GM18507 (cell line): ENCODE results near the gene LIN7A.
"Not testable (repeated sequence)": the region's sequence is repeated elsewhere in the genome, so short reads cannot be mapped to it uniquely, and the experiment has no call there.

Experiments
- DNase-seq: peaks from one replicate; pipeline ENCODE4 v3.0.0; 2011; ENCODE audit warnings: low read depth; ENCODE audit not compliant: insufficient read length; ENCODE audit errors: extremely low spot score
- FAIRE-seq: peaks from 2 replicates; lab custom pipeline; 2011; peaks lifted over from hg19 to GRCh38; lab: Jason Lieb, UNC

The LIN7A gene

DNA sequence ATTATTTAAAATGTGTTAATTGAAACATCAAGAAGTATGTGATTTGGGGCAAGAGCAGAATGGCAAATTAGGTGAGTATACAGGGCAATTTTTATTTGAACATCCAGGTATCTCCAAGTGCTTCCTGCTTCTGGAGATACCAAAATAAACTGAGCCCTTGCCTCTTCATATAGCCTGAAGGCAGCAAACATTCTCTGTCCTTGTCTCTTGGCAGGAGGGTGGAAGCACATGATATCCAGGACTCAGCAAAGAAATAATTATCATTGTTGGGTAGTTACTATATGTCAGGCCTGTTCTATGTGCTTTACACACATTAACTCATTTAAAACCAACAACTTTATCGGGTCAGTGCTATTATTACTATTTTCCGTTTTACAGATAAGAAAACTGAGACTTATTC is 12.5 kb downstream of the LIN7A start:
- DNase-seq (no peak), FAIRE-seq (no peak)

- FAIRE-seq (no peak), DNase-seq (no peak)
Observed at GRCh38 chr12:80924437-80924836, 13.3 kb downstream of the LIN7A start.

DNA sequence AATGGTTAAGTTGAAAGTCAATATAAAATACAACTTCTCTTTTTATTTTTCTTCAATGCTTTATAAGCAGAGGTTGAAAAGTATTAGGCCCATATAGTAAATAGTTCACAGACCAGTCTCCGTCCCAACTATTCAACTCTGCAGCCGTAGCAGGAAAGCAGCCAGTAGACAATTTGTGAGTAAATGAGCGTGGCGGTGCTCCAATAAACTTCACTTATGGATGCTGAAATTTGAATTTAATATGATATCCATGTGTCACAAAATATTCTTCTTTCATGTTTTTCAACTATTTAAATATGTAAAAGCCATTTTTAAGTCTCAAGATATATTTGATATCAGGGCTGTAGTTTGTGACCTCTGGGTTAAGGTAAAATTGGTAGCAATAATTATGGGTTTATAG is 17.7 kb downstream of the LIN7A start:
- no peak for DNase-seq
- no peak for FAIRE-seq

DNA sequence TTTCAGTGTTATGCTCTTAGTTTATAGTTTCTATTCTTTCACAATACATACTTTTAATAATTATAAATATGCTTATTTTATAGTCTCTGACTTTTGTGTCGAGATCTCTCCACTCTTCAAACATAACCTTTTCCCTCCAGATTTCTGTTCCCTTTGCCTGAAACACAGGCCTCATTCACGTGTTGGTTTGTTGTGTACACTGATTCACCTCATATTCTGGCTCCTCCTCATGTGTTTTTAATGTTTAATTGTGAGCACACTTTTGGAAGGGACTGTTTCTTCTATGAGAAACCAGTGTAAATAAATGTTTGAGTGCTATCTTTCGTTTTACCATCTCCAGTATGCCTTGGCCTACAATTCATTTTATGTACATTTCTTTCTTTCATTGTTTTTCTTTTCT is 20.1 kb downstream of the LIN7A start:
- DNase-seq: no peak
- no peak for FAIRE-seq

GRCh38 chr12:80912901-80913770 is 24.6 kb downstream of the LIN7A start:
- DNase-seq (no peak), FAIRE-seq (no peak)

DNA sequence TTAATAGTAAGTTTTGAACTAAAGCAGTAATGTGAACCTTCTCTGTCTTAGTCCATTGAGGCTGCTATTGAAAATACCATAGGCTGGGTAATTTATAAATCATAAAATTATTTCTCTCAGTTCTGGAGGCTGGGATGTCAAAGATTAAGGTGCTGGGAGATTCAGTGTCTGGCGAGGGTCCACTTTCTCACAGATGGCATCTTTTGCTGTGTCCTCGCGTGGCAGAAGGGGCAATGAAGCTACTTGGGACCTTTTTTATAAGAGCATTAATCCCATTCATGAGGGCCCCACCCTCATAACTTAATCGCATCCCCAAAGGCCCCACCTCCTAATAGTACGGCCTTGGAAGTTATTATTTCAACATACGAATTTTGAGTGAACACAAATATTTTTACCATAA is 28.4 kb downstream of the LIN7A start:
- no peak for FAIRE-seq

DNA sequence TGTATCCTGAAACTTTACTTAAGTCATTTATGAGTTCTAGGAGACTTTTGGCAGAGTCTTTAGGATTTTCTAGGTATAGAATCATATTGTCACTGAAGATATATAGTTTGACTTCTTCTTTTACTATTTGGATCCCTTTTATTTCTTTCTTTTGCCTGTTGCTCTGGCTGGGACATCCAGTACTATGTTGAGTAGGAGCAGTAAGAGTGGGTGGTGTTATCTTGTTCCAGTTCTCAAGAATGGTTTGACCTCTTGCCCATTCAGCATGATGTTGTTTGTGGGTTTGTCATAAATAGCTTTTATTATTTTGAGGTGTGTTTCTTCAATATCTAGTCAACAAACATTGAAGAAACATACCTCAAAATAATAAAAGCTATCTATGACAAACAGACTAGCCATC is 35.0 kb downstream of the LIN7A start:
- FAIRE-seq (no peak), DNase-seq (no peak)

More for the DNA sequence above, 28.4 kb downstream of the LIN7A start:
- DNase-seq: no peak

DNA sequence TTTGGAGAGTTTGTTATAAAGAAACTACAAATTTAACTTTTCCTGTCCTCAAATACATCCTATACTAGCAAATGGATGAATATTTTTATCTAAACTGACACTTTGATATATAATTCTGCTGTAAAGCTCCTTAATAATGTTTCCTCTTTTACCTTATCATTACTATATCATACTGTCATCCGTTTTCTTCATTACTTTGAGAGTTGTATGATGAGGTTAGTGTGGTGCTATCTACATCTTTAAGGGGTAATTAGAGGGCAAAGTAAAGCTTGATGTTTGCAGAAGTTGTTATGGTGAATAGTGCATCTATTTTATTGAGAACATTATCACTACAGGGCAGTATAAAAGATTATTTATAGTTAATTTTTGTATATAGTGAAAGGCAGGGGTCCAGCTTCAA is 36.1 kb downstream of the LIN7A start:
- no peak for DNase-seq
- FAIRE-seq: no peak

GRCh38 chr12:80895240-80895639 is 42.5 kb downstream of the LIN7A start:
- no peak for FAIRE-seq
- no peak for DNase-seq

DNA sequence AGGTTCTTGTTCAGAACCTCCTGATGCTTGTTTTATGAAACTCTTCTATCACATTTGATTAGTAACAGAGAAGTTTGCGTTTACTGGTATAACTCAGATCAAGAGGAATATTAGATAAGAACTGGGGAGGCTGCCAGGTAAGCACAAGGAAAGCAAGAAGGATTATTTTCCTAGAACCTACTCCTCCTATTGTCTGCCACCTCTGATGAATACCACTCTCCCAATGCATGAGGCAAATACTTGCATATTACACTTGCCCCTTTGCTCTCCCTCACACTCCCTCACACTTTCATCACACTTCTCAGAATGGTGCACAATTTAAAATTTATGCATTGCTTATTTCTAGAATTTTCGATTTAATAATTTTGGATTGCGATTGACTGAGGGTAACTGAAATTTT is 43.6 kb downstream of the LIN7A start:
- DNase-seq (no peak), FAIRE-seq (no peak)

DNA sequence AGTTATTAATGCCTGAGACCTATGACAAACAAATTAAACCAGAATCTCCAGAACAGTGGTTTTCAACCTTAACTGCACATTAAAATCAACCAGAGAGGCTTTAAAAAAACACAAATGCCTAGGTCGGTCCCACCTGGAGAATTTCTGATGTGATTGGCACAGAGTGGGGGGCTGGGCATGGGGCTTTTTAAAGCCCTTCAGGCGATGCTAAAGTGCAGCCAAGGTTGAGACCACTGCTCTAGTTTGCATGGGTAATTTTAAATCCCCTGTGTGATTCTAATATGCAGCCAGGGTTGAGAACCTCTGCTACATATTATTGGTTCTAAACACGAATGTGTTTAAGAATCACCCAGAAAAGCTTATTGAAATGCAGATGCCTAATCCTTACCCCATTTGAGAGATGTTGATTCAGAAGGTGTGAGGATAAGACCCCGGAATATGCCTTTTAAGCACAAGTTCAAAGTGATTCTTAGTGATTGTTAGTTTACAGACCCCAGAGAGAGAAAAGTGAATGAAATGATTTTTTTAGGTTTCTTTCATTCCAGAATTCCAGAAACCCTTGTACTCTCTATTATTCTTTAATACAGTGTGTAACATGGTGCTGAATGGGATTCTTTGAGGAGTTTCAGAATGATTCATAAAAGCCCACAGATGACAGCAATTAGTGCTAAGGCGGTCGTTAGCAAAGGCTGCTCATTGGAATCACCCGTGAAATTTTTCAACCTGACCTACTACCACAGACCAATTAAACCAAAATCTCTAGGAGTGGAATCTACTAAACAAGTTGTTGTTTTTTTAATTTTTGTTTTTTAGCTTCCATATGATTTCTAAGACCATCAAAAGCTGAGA is 44.9 kb downstream of the LIN7A start:
- FAIRE-seq (peak; percentile 41), DNase-seq (no peak)

DNA sequence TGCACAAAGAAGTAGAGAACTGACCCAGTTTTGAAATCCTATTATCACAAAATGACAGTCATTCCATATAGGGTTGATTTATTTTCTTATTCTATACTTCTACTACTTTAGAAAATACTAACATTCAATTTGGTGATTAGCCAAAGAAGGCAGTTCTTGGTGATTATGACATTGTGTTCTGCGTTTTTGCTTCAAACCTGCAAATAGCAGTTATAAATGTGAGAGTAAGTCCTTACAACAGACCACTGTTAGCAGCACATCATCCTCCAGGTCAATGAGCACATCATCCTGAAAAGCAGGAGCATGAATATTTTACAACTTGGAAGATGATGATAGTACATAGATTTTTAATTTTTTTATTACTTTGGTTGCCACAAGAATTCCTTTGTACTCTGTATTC is 53.1 kb downstream of the LIN7A start:
- no peak for FAIRE-seq

DNA sequence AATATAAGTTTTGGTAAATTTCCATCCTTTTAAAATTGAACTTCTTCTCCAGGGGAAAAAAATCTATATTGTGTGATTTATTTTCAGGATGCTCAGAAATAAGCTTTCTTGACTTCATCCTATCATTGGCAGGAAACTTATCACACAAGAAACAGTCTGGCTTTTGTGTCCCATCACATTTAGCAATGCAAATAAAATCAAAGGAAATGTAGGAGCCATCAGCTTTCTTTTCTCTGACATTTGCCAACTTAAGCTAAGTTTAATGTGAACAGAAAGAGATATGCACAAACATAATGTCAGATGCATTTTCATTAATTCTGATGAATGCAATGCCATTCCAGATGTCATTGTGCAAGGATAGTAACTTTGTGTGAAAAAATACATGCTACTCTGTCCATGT is 56.6 kb downstream of the LIN7A start:
- DNase-seq: no peak

More for the DNA sequence above, 53.1 kb downstream of the LIN7A start:
- DNase-seq: no peak

GRCh38 chr12:80878452-80878851 is 59.3 kb downstream of the LIN7A start:
- not testable (repeated sequence) for DNase-seq, FAIRE-seq

More for the DNA sequence above, 56.6 kb downstream of the LIN7A start:
- FAIRE-seq: no peak

DNA sequence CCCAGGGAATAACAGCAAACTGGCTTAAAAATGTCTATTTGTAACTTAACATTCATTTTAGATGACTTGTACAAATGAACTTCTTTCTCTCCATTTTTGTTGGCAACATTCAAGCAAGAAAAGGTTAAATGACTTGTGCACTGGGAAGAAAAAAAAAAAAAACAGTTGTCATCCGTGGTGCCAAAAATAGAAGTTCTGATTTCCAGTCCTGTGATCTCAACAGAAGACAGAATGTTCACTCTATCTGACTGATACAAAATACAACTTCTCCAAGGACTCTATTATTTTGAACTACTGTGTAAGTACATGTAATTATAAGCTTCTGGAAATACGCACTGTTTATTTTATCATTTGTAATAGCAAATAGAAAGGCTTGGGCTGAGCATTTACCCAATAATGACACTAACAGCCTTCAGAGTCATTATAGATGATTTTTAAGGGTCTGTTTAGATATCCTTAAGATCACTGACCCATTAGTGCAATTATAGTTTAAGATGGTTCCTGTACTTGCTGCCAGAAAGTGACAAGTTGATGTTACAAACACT is 59.9 kb downstream of the LIN7A start:
- FAIRE-seq (no peak), DNase-seq (no peak)

DNA sequence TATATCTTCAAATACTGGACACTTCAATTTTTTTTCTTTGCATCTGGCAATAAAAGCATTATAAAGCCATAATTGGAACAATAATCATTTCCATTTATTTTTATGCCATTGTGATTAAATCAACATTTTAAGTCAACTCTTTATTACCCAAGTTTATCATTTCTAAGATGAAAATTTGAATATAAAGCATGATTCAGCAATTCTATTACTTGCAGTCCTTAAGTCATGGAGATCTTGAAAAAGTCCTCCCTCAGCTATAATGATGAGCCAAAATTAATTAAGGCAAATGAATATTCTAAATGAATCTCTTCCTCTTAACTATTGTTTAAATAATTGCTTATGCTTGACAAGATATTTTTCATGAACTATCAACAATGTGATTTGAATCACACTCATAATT is 65.7 kb downstream of the LIN7A start:
- no peak for DNase-seq
- FAIRE-seq: no peak

- FAIRE-seq (peak; percentile 12), DNase-seq (no peak)
Observed at GRCh38 chr12:80869264-80869663, 68.5 kb downstream of the LIN7A start.

DNA sequence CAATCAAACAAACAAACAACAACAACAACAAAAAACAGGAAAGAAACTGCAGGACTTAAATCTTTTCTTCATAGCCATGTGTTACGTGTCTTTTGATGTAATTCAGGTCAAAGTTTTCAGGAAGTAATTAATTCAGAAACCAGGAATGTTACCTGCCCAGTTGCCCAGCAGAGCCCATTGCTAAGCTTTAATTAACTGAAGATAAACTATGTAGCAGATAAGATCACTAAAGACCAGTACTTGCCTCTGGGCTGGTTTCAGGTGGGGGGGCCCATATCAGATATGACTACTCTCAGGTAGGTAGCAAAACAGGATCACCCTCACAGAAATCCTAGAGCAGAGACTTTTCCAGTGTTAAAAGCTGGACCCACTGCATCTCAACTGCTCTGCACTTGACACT is 69.2 kb downstream of the LIN7A start:
- DNase-seq (no peak), FAIRE-seq (no peak)

GRCh38 chr12:80867941-80868340 is 69.8 kb downstream of the LIN7A start:
- FAIRE-seq (no peak), DNase-seq (no peak)

DNA sequence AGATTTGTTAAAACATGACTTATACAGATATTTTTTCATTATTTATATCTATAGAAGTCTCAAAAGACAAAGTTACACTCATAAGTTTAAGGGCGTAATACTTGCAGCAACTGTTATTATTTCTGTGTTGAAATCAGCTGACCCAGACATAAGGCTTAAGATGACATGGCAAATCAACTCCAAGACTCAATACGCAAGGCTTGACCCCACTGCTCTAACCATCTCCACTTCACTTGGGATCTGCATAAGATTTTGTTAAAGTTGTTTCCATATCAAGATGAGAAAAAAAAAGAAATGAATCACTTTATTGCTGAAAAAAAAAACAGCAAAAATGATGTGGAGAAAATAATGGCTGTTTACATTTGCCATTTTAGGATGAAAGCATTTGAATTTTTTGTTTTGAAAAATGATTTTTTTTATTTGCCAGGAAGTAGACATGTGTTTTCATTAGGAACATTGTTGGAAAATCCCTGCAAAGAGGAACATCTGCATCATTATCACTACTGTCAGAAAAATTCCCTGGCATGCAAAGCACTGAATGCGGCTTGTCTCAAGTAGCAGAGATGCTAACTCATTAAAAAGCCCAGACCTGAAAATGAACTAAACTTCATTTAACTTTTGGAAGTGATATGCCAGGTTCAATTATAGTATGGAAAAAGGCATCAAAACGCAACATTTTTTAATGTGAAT is 73.5 kb downstream of the LIN7A start:
- FAIRE-seq: no peak

More for the DNA sequence above, 73.5 kb downstream of the LIN7A start:
- DNase-seq: no peak
